ENCODE results near the gene C1orf56.

- no peak for TF ChIP-seq CREM (IDR thresholded peaks at IDR 0.05; ENCODE audit: low read depth)
- TF ChIP-seq CTCF (IDR thresholded peaks at IDR 0.05 in 2 of 3, conservative IDR thresholded peaks at IDR 0.05 in 1 of 3; ENCODE audit: control insufficient read depth in 2 of 3, extremely low read depth in 1 of 3, insufficient read depth in 1 of 3, low read depth in 3 of 3, low read length in 3 of 3): no peak
- TF ChIP-seq NRF1 (conservative IDR thresholded peaks at IDR 0.05; ENCODE audit: low read depth, low read length): no peak
- no peak for TF ChIP-seq POLR2A (IDR thresholded peaks at IDR 0.05; ENCODE audit: low read depth, low read length)
- no peak for TF ChIP-seq KLF5 (IDR thresholded peaks at IDR 0.05; ENCODE audit: partially characterized antibody)
- no peak for TF ChIP-seq ZBTB40 (IDR thresholded peaks at IDR 0.05; ENCODE audit: borderline replicate concordance)
- TF ChIP-seq JUND (IDR thresholded peaks at IDR 0.05; ENCODE audit: low read depth, low read length): no peak
- no peak for TF ChIP-seq PBX3 (IDR thresholded peaks at IDR 0.05; ENCODE audit: insufficient replicate concordance, low read depth, low read length)
These were observed 11.2 kb upstream of the C1orf56 start, which contains the start of gene BNIPL for GRCh38 chr1:151036356-151036755.

Data from GM12878 (cell line).